Fibroblast of lung (primary cell): ENCODE results near the gene SMR3A.

ENCODE experiments used
- EZH2 ChIP-seq: IDR thresholded peaks from 2 replicates; pipeline ENCODE4 v1.5.1; 2012; ENCODE audit warnings: low read length, control low read depth, mild to moderate bottlenecking; ENCODE audit errors: missing control alignments
- TF ChIP-seq, protein P1 (sequence below), 2 donors: IDR thresholded peaks in 1 of 2; conservative IDR thresholded peaks in 1 of 2; 1 replicate in 1 of 2; 2 replicates in 1 of 2; pipeline ENCODE4 v1.5.1; 2011 to 2012; ENCODE audit warnings: low read length in 2 of 2, control low read depth in 1 of 2, inconsistent platforms in 1 of 2, low read depth in 1 of 2, mild to moderate bottlenecking in 1 of 2

DNA sequence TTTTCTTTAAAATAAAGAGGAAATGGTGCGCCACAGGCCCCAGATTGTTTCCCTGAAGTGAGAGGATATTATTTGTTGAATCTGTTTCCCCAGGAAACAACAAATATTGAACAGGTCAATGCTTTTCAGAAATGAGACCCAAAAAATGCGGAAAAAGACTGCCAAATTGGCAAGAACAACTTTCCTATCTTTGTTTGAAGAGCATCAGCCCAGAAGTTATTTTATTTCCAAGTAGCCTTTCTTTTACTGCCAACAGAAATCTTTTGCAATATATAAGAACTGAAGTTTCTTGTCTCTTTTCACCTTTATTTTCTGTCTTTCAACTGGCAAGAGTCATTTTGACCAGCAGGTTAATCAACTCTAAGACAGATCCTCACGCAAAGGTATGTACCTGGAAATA lies at the start of gene SMR3A:
- TF ChIP-seq, protein P1, sequence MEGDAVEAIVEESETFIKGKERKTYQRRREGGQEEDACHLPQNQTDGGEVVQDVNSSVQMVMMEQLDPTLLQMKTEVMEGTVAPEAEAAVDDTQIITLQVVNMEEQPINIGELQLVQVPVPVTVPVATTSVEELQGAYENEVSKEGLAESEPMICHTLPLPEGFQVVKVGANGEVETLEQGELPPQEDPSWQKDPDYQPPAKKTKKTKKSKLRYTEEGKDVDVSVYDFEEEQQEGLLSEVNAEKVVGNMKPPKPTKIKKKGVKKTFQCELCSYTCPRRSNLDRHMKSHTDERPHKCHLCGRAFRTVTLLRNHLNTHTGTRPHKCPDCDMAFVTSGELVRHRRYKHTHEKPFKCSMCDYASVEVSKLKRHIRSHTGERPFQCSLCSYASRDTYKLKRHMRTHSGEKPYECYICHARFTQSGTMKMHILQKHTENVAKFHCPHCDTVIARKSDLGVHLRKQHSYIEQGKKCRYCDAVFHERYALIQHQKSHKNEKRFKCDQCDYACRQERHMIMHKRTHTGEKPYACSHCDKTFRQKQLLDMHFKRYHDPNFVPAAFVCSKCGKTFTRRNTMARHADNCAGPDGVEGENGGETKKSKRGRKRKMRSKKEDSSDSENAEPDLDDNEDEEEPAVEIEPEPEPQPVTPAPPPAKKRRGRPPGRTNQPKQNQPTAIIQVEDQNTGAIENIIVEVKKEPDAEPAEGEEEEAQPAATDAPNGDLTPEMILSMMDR (conservative IDR thresholded peaks at IDR 0.05 in 1 of 2, IDR thresholded peaks at IDR 0.05 in 1 of 2; ENCODE audit: low read depth in 1 of 2, low read length in 2 of 2) = no peak
- no peak for TF ChIP-seq EZH2
